ENCODE results near the gene ZNF407.

The ZNF407 gene

DNA sequence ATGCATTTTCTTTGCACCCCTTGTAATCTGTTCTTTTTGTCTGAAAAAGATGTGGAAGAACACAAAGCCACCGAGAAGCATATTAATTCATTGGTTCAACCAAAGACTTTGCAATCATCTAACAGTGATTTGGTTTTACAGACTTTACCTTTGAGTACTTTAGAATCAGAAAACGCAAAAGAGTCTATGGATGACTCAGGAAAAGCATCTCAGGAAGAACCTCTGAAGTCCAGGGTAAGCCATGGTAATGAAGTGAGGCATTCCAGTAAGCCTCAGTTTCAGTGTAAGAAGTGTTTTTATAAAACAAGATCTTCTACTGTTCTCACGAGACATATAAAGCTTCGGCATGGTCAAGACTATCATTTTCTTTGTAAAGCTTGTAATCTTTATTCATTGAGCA lies 35.2 kb downstream of the ZNF407 start:
- H3K4me3 ChIP-seq (ENCODE audit: low read depth, low read length) = no peak overlapping the region
- DNase-seq (ENCODE audit: low read depth) = no peak
- TF ChIP-seq, protein P1, sequence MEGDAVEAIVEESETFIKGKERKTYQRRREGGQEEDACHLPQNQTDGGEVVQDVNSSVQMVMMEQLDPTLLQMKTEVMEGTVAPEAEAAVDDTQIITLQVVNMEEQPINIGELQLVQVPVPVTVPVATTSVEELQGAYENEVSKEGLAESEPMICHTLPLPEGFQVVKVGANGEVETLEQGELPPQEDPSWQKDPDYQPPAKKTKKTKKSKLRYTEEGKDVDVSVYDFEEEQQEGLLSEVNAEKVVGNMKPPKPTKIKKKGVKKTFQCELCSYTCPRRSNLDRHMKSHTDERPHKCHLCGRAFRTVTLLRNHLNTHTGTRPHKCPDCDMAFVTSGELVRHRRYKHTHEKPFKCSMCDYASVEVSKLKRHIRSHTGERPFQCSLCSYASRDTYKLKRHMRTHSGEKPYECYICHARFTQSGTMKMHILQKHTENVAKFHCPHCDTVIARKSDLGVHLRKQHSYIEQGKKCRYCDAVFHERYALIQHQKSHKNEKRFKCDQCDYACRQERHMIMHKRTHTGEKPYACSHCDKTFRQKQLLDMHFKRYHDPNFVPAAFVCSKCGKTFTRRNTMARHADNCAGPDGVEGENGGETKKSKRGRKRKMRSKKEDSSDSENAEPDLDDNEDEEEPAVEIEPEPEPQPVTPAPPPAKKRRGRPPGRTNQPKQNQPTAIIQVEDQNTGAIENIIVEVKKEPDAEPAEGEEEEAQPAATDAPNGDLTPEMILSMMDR (IDR thresholded peaks at IDR 0.05; ENCODE audit: control insufficient read depth, extremely low read depth, insufficient read depth) = no peak

DNA sequence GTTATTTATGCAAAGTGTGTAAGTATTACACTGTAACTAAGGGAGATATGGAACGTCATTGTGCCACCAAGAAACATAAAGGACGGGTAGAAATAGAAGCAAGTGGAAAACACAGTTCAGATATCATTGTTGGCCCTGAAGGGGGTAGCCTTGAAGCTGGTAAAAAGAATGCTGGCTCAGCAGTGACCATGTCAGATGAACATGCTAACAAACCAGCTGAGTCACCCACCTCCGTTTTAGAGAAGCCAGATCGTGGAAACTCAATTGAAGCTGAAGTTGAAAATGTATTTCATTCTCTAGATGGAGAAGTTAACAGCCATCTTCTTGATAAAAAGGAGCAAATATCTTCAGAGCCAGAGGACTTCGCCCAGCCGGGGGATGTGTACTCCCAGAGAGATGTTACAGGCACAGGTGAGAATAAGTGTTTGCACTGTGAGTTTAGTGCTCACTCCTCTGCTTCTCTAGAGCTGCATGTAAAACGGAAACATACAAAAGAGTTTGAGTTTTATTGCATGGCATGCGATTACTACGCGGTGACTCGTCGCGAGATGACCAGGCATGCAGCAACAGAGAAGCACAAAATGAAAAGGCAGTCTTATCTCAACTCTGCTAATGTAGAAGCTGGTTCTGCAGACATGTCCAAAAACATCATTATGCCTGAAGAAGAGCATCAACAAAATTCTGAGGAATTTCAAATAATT lies 36.1 kb downstream of the ZNF407 start:
- no peak overlapping the region for H3K4me3 ChIP-seq (ENCODE audit: low read depth, low read length)
- no peak for DNase-seq (ENCODE audit: low read depth)
- TF ChIP-seq, protein P1 (IDR thresholded peaks at IDR 0.05; ENCODE audit: control insufficient read depth, extremely low read depth, insufficient read depth) = no peak

DNA sequence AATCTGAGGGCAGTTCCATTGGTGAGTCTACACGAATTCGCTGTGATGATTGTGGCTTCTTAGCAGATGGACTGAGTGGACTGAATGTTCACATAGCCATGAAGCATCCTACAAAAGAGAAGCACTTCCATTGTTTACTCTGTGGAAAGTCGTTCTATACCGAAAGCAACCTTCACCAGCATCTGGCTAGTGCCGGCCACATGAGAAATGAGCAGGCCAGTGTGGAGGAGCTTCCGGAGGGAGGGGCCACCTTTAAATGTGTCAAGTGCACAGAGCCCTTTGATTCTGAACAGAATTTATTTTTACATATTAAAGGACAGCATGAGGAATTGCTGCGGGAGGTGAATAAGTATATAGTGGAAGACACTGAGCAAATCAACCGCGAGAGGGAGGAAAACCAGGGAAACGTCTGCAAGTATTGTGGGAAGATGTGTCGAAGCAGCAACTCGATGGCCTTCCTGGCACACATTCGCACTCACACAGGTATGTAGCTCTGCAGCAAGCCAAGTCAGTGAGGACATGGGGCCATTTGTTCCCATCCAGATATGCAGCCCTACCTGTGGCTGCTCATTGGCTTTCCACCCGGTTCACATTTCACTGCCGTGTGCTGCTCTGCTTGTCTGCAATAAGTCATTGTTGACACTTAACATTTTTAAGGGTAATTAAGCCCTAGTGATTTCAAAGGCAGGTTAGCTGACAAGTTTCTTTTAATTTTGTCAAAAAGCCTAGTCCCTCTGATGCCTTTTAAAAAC lies 37.7 kb downstream of the ZNF407 start:
- DNase-seq (ENCODE audit: low read depth) = no peak
- TF ChIP-seq, protein P1 (IDR thresholded peaks at IDR 0.05; ENCODE audit: control insufficient read depth, extremely low read depth, insufficient read depth) = no peak
- H3K4me3 ChIP-seq (ENCODE audit: low read depth, low read length) = no peak overlapping the region

DNA sequence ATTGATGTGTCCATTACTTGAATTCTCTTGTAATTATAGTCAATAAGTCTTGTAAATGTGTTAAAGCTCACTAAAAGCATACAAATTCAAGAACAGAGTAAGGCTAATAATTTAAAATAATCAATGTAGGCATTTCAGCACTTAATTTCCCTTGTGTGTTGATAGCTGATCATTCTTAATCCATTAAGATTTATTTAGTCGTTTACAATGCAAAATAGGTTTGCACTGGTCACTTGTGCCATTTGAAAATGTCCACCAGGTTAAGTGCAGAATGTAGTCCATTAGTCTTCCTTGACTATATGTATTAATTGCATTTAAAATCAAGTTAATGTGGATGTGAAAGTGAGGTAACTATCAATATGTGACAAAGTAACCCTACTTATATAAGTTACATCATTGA lies 39.4 kb downstream of the ZNF407 start:
- no peak for DNase-seq (ENCODE audit: low read depth)
- TF ChIP-seq, protein P1 (IDR thresholded peaks at IDR 0.05; ENCODE audit: control insufficient read depth, extremely low read depth, insufficient read depth) = no peak
- no peak overlapping the region for H3K4me3 ChIP-seq (ENCODE audit: low read depth, low read length)

DNA sequence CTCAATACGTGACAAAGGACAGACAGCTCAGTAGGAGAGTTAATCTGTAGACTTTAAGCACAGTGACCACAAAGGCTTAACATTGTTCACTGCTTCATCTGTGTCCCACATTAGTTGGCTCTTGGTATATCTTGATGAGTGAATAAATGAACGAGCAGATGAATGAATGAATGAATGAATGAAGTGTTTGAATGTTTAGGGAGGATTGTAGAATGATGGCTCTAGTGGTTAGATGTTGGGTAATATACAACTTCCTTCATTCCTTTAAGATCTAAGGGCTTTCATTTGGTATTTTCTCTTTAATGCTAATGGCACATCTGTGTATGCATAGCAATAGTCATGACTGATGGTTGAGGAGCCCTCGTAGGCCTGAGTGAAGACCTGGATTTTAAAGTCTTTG lies 40.5 kb downstream of the ZNF407 start:
- TF ChIP-seq, protein P1 (IDR thresholded peaks at IDR 0.05; ENCODE audit: control insufficient read depth, extremely low read depth, insufficient read depth) = no peak
- H3K4me3 ChIP-seq (ENCODE audit: low read depth, low read length) = no peak overlapping the region
- DNase-seq (ENCODE audit: low read depth) = no peak

DNA sequence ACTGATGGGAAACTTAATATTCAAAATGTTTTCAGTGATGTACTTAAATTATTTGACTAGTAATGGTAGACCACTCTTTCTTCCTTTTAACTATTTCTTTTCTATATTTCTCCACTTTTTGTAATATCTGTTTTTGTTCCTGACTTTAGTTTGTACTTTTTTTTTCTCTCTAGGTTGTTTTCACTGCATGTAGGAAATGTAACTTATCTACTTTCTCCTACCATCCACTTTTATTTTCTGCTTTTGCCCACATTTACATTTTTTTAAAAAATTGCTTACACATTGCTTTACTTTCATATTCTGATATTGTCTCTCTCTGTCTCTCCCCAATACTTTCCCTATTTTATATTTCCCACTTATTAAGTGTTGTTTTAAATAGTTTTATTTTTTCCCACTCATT lies 47.0 kb downstream of the ZNF407 start:
- no peak for DNase-seq (ENCODE audit: low read depth)
- TF ChIP-seq, protein P1 (IDR thresholded peaks at IDR 0.05; ENCODE audit: control insufficient read depth, extremely low read depth, insufficient read depth) = no peak

More for the DNA sequence above, 47.0 kb downstream of the ZNF407 start:
- no peak overlapping the region for H3K4me3 ChIP-seq (ENCODE audit: low read depth, low read length)
